Measurements from ENCODE around the gene SPDYC.
"Not testable (repeated sequence)": the region's sequence is repeated elsewhere in the genome, so short reads cannot be mapped to it uniquely, and the experiment has no call there.

Gene SPDYC

DNA sequence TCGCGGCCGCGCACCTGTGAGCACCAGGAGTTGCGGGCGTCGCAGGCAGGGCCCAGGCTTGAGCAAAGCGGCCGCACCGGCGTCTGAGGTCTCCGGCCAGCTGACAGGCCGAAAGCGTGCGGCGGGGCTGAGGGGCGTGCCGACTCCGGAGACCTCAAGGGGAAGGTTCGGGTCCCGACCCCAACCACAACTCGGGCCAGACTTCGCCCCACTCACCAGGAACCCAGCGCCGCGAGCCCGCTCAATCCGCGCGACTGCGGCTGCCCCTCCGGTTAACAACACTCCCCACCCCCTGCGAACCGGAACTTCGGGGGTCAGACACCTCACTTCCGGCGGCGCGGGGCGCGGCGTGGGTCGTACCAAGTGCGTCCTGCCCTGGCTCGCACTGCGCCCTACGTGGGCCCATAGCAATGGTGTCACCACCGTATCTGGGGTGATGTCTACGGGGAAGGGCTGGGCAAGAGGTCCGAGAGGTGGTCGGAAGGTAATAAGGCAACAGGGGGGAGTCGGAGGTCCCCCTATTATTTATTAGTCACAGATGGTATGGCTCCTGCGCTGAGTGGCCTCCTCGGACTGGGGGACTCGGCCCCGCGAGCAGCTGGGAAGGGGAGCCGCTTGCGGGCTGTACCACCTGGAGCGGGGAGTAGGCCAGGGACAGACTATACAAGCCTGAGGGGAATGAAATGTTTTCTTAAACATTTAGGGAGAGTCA is 35.6 kb upstream of the SPDYC start, which contains the start of gene SYVN1:
Gene SYVN1 (minus strand): TSS at position 280 of the 712 bp plus-strand sequence. CDS start 918 bp downstream, outside the sequence.
- FAIRE-seq: no peak

DNA sequence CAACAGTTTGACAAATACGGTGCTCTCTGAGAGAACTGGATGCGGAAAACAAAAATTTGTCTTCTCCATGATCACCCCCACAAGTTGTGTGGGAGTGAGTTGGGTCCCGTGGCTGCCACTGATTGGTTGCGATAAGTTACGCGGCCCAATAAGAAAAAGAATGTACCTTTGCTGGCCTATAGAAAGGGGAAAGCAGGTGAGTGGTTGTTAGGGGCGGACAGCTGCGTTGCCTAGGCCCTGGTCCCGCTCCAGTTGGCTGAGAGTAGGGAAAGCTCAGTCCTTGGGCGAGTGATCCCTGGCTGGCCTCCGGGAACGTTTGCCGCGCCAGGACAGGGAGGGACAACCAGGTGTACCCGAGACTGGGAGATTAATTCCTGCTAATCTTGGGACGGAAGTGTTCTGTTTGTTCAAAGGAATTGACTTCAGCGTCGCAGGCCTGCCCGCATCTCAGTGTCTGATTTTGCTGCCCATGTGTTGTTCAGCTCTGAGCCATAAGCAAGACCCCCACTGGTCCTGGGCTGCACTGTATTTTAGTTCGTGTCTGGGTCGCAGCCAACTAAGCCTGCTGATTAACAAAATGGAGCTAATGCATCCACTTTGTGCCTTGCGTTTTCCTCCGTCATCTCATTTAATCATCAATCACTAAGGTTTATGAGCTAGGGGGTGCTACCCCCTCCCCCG is 34.9 kb upstream of the SPDYC start:
- FAIRE-seq: peak; percentile 97

DNA sequence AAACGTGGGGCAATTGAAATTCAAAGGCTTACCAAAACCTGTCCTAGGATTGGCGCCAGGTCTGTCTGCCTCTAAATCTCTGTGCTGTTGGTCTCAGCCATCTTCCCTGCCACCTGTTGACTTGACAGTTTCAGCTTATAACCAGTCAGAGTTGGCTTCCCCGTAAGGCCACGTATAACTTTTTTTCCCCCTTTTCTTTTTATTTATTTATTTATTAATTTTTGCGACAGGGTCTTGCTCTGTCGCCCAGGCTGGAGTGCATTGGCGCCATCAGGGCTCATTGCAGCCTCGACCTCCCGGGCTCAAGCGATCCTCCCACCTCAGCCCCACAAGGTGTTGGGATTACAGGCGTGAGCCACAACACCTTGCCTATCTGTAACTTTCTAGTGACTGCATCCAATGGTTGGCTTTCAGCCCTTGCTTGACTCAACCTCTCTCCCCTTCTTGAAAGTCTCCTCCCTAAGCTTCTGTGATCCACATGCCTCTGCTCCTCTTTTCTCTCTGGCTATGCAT is 34.3 kb upstream of the SPDYC start:
- FAIRE-seq: no peak

DNA sequence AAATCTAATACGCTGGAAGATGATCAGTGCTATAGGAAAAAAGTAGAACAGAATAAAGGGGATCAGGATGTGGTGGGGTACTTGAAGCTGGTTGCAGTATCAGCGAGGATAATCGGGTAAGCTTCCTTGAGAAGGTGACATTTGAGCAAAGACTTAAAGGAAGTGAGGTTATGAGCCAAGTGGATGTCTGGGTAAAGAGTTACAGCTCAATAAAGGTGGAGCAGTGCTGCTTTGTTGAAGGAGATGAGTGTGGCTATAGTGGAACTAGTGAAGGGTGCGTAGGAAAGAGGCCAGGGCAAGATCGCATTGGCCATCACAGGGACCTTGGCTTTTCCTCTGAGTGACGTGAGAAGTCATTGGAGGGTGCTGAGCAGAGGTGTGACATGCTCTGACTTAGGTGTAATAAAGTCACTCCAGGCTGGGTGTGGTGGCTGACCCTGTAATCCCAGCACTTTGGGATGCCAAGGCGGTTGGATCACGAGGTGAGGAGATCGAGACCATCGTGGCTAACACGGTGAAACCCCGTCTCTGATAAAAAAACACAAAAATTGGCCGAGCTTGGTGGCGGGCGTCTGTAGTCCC is 33.4 kb upstream of the SPDYC start:
- no peak for FAIRE-seq

- FAIRE-seq: no peak
Measured at GRCh38 chr11:65141896-65142494, 28.0 kb upstream of the SPDYC start.

DNA sequence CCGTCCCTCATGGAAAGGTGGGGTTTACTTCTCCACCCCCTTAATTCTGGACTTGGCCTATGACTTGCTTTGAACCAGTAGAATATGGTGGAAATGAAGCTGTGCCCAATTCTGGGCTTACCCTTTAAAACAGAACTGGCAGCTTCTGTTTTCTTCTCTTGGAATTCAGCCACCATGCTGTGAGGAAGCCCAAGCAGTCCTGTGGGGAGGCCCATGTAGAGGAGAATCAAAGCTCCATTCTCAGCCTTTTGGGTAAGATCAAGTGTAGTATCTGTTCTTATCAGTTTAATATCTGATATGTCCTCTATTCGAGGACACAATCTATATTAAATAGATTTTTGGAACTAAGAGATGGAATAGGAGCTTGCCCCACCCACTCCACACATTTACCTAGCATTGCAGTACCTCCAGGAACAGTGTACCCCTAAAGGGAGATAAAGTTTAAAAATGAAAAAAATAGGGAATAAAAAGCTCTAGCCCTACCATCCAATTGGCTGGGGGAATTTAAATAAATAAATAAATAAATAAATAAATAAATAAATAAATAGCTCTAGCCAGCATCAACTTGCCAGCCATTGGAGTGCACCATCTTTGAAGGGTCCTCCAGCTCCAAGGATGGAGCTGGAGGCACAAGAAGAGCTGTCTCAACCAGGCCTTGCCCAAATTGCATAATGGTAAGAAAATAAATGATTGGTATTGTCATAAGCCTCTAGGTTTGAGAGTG is 22.5 kb upstream of the SPDYC start:
- FAIRE-seq: no peak

DNA sequence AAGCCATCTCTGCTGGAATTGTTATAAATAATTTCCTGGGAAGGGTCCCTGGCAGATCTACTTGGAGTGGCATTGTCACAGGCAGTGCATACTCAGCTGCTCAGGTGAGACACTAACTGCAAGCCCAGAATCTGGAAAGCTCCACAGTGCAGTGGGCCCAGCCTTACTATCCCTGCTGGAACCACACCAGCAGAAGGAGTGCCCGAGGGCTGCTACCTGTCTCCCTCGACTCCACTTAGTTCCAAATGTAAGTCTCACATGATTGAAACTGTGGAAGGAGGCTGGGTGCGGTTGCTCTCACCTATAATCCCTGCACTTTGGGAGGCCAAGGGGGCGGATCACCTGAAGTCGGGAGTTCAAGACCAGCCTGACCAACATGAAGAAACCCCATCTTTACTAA is 21.4 kb upstream of the SPDYC start:
- no peak for FAIRE-seq

DNA sequence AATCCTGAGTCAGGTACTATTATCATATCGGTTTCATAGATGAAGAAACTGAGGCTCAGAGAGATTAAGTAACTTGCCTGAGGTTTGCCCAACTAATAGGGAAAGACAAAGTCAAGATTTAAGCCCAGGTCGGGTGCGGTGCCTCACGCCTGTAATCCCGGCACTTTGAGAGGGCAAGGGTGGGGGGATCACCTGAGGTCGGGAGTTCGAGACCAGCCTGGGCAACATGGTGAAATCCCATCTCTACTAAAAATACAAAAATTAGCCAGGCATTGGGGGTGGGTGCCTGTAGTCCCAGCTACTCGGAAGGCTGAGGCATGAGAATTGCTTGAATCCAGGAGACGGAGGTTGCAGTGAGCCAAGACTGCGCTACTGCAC is 19.9 kb upstream of the SPDYC start:
- FAIRE-seq: not testable (repeated sequence)

DNA sequence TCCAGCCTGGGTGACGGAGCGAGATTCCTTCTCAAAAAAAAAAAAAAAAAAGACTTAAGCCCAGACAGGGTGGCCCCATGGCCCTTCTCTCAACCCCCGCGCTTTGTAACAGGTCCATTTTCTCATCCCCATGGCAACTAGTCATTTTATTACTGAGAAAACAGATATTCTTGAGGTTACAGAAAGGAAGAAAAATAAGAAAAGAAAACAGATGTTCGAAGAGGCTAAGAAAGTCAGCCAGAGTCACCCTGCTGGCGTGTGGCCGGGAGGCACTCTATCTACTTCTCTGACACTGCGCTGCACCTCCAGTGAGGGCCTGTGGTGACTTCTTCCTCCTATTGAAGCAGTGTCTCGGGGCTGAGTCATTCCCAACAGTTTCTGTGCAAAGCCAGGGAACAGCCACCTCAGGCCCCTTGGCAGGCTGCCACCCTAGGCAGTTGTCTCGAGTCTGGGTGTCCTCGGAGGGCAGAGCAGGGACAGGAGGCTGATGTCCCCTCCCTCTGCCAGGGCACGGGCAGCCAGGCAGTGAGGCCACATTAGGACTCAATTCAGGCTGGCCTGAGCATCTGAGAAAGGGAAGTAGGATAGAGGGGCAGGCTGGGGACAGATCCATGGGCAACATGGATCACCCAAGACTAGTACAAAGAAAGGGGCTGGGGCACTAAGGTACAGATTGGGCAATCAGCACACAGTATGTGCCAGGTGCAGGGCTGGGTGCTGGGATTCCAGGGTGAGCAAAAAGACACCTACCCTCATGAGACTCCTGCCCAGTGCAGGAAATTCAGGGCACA is 19.3 kb upstream of the SPDYC start:
- FAIRE-seq: no peak

GRCh38 chr11:65151331-65151899 is 18.6 kb upstream of the SPDYC start:
- FAIRE-seq: no peak

DNA sequence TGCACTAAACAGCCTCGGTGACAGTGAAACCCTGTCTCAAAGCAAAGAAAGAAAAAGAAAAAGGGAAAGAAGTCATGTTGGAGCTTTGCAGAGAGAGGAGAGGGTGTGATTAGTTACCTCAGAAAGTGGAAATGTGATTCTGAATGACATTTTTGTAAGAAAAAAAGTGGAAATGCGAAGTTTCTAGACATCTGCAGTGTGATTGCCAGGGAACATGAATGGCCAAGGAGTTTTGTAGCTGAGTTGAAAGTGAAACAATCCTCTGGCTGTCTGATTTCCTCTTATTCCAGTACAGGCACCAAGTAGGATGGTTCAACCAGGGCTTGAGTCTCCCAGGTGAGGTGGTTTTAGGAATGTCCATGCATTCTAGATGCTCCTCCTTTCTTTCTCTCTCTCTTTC is 17.9 kb upstream of the SPDYC start:
- no peak for FAIRE-seq

- FAIRE-seq: no peak
Measured at GRCh38 chr11:65156256-65156655, 13.8 kb upstream of the SPDYC start.

- no peak for FAIRE-seq
Measured at GRCh38 chr11:65156926-65157325, 13.1 kb upstream of the SPDYC start.

- FAIRE-seq: no peak
Measured at GRCh38 chr11:65157336-65157735, 12.7 kb upstream of the SPDYC start.

DNA sequence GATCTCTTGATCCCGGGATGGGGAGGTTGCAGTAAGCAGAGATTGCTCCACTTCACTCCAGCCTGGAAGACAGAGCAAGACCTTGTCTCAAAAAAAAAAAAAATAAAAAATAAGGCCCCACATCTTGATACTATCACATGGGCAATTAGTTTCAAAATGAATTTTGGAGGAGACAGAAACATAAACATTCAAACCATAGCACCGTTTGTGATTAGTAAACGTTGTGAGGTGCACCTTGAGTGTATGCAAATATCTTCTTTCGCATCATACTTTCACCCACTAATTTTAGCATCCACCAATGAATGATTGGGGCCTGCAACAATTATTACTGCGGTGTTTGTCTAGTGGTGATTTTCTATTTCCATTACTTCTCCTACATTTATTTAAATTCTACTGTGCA is 11.0 kb upstream of the SPDYC start:
- no peak for FAIRE-seq

GRCh38 chr11:65160643-65161042 is 9.4 kb upstream of the SPDYC start:
- no peak for FAIRE-seq

- FAIRE-seq: no peak
Measured at GRCh38 chr11:65163684-65164083, 6.3 kb upstream of the SPDYC start.

GRCh38 chr11:65165410-65166317 is 4.4 kb upstream of the SPDYC start:
- FAIRE-seq: no peak

DNA sequence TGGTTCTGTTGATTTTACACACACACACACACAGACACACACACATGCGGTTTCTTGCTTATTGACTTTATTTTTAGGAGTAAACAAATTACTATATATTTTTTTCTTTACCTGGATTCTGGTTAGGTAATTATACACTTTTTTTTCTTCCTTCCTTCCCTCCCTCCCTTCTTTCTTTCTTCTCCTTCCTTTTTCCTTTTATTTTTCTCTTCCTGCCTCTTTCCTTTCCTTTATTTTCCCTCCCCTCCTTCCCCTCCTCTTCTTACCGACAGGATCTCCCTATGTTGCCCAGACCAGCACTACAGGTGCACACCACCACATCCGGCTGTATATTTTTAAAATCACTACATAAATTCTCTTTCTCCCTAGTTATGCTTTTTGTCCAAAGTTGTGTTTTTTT is 3.1 kb upstream of the SPDYC start:
- no peak for FAIRE-seq

DNA sequence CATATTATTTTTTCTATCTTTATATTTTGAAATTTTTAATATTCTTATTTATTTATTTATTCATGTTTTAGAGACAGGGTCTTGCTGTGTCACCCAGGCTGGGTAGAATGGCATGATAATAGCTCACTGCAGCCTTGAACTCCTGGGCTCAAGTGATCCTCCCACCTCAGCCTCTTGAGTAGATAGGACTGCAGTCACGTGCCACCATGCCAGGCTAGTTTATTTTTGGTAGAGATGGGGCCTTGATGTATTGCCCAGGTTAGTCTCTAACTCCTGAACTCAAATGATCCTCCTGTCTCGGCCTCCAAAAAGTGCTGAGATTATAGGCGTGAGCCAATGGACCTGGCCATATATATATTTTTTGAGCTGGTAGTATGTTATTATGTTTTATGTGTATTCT is 2.4 kb upstream of the SPDYC start:
- FAIRE-seq: no peak
